Activated T-cell treated with anti-CD3 and anti-CD28 coated beads for 1 hour (primary cell): ENCODE data around the gene USP3.
A peak's percentile ranks its signal among the peaks of the same experiment; 100 is the strongest.
"Not testable (repeated sequence)": the region's sequence is repeated elsewhere in the genome, so short reads cannot be mapped to it uniquely, and the experiment has no call there.

ENCODE experiments used
- DNase-seq: peaks from one replicate; pipeline ENCODE4 v3.0.0-alpha.2; 2020; ENCODE audit warnings: low read depth

USP3 gene

DNA sequence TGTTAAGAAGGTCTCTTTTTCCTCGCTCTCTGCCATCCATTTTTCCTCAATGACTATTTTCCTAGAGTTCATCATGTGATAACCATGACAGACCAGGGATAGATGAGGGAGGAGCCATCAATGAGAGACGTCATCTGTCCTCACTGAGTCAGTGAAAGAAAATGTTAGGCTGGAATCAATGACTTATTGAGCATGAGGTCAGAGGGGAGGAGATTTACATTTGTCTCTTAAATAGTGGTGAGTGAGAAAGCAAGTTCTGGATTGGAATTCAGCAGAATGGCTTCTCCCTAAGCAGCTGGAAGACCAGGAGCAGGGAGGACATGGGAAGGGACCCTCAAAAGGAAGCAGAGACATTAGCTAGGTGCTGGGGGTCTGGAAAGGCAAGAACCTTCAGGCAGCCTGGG lies 28.2 kb upstream of the USP3 start:
- no peak for DNase-seq

DNA sequence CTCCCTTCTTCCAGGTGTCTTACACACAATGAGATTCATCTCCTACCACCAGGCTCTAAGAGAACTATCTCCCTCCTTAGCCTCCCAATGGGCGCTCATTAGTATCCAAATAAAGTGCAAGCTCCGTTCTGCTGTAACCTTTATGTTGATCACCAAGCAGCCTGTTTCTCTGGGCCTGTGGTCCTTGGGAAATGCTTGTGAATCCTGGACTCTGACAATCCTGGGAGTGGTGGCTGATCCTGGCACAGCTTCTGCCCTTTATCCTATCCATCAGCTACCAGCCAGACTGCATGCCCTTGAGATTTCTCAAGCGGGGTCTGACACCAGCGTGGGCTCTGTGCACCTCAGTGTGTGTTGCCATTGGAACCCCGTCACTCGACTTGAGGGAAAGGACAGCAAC lies 26.1 kb upstream of the USP3 start:
- DNase-seq: no peak

DNA sequence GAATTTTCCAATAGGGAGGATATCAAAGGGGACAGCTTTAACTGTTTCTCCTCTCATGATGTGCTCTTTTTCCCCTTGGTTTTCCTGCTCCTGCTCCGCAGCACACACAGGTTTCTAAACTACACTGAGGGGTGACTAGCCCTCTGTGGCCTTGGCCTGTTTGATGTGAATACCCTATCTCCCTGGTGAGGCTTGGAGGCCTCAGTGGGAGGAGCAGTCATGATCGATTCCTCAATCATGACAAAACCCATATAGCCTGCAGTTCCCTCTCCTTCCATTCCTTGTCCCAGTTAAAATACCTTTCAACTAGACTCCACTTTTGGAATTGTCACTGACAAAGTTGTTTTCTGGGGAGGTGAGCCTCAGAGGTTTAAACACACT lies 24.0 kb upstream of the USP3 start:
- DNase-seq: no peak

DNA sequence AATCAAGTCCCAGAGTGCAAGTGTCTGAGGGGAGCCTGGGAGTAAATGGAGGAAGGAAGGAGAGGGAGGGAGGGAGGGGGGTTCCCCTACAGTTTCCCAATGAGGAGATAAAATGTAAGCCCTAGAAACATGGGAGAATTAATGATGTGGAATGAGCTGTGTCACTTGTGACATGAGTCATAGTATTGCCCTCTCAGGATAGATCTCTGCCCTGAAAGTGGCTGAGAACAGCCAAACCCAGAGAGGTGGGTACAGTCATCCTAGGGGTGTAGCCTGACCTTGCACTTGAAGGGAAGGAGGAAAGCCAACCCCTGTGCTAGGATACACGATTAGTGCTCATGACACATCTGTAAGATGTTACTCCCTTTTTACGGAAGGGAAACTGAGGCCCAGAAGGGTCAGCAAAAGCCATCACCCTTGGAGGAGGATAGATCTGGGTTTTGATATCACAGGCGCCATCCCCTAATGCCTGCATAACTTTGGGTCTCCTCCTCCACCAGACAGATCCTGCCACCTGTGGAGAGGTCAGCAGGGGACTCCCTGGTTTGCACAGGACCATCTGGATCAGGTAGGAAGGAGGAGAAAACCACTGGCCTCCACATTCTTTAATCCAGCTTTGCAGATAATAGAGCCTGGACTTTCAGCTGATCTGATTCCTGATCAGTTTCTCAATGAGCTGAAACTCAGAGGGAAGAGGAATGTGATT lies 23.1 kb upstream of the USP3 start:
- no peak for DNase-seq

DNA sequence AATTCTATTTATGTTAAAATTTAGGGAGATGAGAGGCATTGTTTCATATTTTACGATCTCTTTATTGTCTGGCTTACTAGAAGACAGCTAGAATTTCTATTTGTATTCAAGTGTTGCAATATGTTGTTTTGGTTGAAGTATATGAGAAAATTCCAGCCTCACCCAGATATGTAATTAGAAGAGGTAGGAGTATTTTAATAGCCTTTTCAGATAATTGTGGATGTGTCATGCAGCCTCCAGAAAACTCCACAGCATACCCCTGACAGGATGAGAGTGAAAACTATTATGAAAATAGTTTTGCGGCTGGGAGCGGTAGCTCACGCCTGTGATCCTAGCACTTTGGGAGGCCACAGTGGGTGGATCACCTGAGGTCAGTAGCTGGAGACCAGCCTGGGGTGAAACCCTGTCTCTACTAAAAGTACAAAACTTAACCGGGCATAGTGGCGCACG lies 21.5 kb upstream of the USP3 start:
- DNase-seq: no peak

DNA sequence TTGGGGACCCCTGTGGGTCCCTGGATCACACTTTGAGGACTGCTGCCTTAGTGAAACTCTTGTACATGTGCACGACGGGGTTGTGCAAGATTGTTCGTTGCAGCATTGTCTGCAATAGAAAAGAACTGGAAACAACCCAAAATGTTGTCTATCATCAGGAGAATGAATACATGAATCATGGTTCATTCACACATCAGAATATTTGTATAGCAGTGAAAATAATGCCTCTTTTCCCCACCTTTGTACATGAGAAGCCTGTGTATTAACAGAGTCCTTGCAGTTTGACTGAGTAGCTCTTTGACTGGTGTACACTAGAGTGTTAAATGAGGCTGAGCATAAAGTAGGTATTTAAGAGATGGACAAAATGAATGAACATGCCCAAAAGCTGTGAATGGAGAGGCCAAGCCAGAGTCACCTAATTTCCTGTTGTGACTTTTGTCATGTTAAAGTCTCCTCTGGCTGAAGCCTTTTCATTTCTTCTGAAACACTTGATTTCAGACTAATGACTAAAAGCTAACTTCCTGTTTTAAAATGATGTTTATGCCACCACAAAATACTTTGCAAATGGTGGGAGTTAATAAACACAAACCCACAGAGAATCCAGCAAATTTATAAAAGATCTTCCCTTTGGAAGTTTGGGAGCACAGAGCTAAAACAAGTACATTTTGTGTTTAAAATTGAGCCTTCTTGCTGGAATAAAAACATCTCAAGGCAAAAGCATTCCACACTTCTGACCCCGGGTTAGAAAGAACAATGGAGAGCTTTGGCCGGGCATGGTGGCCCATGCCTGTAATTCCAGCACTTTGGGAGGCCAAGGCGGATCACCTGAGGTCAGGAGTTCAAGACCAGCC lies 20.6 kb upstream of the USP3 start:
- DNase-seq: no peak

DNA sequence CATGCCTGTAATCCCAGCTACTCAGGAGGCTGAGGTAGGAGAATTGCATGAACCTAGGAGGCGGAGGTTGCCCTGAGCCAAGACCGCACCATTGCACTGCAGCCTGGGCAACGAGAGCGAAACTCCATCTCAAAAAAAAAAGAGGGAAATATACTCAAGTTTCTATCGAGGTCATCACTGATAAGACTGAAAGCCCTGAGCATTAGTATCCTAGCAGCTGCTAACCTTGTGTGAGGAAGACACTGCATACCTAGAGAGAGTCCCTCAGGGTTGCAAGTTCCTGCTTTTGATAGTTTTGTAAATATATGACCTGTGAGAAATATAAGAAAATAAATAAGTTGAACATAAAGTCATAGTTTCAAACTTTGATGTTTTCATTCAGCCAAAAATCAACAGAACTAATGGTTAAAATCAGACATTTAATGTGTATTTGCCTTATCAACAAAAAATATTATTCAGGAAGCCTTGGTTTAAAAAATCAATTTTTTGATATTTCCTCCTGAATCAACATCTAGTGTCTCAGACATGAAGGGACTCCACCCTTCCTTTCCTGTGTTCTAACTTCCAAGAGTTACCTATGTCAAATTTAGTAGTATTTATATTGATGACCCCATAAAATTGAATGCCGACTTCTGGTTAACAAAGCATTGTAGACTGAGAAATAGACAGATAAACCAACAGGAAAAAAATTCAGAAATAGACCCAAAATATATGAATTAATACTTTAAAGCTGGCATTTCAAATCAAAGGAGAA lies 19.8 kb upstream of the USP3 start:
- no peak for DNase-seq

DNA sequence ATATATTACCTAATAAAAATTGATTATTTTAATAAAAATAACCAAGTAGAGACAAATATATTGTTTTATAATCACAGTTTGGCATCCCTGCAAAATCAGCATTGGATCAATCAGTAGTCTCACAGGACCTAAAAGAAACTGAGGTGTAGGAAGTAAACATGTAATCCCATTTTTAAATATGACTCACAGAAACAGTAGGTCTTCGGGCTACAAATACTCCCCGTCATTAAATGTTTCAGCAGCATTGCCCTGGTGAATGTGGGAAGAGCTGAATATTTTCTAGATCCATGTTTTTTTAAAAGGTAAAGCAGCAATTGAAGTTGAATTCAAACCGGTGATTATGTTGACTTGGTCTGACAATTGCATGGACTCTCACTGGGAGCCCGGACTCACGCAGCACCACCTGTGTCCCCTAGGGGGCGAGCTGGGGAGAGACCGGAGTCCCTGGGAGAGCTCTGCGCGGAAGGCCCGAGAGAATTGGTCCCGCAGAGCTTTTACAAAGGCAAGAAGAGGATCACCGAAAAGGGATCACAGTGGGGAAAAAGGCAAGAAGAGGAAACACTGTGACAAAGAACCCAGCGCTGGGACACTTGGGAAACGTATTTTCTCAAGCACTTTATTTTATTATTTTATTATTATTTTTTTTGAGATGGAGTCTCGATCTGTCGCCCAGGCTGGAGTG lies 17.2 kb upstream of the USP3 start:
- peak; percentile 89 for DNase-seq

DNA sequence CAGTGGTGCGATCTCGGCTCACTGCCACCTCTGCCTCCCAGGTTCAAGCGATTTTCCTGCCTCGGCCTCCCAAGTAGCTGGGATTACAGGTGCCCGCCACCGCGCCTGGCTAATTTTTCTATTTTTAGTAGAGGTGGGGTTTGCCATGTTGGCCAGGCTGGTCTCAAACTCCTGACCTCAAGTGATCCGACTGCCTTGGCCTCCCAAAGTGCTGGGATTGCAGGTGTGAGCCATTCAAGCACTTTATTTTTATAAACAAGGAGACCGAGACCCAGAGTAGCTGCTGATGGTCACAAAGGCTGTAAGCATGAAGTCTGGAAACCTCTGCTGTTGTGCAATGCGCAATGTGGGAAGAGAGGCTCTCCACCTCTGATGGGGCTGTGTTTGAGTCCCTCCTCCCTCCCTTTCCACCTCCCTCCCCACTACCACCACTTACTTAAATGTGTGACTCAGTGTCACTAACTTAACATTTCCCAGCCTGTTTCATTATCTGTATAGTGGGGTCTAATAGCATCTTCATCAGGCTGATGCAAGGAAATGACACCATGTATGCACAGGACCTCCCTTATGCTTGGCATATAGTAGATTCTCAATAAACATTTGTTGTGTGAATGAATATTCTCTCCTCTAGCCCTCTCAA lies 16.5 kb upstream of the USP3 start:
- not testable (repeated sequence) for DNase-seq

DNA sequence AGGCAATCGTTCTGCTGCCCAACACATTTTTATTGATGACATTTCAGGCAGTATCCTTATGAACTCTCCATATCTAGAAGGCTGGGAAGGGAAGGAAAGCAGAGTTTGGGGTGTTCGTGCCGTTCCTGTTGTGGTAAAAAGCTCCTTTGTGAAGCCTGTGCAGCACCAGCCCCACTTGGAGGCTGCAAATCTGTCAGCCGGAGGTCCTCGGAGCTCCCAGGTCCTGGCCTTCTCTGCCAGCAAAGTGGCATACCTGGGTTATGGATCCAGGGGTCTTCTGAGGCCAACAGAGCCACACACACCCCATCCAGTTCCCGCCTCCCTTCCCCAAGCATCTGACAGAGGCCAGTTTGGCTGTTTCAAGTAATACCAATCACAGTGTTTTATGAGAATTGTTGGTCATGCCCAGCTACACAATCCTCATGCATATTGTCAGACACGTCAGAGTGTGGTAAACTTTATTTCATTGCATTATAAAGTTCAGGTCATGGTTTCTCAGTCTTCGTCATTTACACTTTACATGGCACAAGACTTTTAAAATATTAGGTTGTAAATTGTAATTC lies 15.9 kb upstream of the USP3 start:
- DNase-seq: no peak

DNA sequence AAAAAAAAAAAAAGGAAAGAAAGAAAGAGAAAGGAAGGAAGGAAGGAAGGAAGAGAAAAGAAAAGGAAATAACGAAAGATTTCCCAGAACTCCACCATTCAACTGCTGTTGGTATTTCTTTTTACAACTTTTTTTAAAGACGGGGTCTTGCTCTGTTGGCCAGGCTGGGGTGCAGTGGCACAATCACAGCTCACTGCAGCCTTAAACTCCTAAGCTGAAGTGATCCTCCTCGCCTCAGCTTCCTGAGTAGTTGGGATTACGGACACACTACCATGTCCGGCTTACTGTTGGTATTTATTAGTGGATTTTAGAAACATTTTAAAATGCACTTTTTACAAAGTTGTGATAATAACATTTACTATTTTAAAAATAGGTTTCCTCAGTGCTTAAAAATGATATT lies 15.0 kb upstream of the USP3 start:
- no peak for DNase-seq

DNA sequence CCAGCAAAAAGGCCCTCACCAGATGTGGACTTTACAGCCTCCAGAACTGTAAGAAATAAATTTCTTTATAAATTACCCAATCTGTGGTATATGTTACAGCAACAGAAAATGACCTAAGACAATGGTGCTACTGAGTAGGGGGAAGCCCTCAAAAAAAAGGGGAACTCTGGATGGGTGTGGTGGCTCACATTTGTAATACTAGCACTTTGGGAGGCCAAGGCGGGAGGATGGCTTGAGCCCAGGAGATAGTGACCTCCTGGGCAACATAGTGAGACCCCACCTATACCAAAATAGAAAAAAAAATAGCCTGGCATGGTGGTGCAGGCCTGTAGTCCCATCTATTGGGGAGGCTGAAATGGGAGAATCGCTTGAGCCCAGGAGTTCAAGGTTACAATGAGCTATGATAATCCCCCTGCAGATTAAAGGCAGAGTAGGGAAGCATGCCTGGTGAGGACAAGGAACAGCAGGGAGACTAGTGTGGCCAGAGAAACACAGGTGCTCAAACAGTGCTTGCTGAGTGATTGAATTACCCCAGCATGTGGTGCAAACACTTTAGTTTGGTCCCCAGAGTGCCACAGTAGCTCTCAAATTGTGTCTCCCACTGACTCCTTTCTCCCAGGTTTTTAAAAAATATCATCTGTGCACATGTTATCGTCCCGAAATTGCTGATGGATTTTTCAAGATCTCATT lies 13.9 kb upstream of the USP3 start:
- no peak for DNase-seq

DNA sequence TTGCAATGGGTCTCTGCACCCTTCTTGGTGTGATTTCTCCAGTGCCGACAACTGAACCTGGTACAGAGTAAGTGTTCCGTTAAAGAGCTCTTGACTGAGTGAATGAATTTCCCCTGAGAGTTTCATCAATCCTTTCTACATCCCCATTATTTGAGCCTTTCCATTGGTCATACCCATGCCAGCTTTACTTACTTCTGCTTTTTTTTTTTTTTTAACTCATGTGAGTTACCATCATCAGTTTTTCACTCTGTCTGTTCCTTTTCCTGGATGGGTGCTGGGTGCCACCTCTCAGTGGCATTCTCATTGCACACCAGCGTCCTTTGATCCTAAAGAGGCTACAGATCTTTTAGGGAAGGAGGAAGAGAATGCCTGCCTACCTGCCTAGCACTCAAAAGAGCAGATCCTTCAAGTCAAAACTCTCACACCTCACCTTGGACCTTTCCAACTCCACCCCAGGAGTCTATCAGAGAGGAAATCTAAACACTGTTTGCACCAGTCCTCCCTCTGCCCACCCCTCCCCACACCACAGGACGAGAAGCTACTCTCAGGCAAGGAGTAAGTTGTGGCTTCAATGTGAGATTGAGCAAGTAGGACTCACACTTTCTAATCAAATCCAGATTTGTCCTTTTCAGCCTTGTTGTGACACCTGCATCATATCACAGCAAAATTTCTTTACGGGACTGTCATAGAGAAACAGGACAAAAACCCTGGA lies 13.1 kb upstream of the USP3 start:
- no peak for DNase-seq

DNA sequence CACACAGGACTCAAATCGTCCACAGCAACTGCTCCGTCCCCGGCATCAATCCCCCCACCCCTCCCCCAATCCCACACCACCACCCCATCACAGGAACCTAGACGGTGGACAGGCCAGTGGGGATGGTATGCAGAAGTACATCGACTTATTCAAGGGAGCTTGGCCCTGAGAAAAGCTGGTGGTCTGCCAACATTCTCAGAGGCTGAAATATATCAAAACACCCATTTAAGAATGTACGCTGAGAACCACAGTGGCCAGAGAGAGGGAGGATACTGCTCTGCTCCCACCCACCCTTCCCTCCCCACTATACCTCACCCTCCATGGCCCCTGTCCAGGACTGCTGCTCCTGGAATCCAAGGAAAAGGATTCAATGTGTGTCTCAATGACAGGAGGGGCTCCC lies 12.4 kb upstream of the USP3 start:
- DNase-seq: no peak

DNA sequence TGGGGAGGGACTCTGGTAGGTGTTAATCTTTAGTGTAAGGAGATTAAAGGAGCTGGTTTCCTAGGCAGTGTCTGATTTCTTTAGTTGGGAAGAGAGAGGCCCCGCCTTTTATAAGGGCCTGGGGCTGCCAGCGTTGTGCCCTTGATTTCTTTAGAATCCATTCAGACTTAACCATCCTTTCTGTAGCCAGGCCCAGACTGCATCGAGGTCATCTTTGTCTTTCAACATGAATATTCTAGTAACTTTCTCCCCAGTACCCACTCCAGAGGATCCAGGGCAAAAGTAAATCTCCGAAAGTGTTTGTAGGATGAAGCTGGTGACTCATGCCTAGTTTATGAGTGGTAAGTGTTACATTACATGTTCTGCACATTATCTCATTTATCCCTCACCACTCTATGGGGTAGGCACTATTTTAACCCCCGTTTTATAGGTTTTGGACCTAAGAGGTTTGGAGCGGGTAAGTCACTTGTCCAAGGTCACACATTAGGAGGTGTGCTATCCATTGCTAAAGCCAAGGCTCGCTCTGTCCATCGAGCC lies 11.8 kb upstream of the USP3 start:
- no peak for DNase-seq

DNA sequence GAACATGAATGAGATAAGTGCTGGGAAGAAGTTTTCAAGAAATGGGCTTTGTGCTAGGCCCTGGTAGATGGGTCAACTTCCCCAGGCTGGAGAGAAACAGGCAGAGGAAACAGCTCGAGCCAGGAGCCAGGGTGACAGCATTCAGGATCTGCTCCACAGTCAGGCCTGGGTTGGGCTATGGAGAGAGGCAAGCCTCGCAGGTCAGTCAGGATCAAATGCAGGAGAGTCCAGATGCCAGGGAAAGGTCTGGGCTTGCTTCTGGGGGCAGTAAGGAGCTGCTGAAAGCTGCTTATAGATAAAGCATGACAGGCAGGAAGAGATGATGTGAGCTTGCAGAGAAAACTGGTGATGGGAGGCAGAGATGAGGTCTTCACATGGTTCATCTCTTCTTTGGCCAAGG lies 11.0 kb upstream of the USP3 start:
- no peak for DNase-seq

DNA sequence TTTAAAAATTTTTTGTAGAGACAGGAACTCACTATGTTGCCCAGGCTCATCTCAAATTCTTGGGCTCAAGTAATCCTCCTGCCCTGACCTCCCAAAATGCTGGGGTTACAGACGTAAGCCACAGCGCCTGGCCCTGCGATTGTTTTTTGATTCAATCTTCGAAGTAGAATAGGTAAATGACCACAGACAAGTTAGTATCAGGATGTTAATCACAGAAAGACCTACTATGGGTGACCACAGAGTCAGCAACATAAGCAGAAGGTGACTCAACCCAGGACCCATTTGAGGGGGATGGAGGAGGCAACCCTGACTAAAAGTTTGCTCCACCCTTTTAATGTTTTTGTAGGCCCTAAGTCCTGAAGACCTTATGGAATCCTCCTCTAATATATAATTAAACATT lies 10.0 kb upstream of the USP3 start:
- DNase-seq: no peak

DNA sequence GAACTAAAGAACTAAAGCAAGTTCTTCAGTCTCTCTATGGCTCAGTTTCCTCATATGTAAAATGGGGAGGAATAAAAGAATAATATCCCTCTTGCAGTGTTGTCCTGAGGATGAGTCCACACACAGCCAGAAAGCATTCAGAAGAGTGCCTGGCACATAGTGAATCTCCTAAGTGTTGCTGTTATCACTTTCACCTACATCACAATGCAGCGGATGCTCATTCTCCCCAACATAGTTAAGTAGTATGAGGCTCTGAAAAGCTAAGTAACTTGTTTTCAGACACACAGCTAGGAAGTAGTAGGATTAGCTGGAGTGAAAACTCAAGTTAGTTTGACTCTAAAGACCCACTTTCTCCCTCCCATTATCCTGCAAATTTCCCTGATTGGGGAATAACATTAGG lies 9.1 kb upstream of the USP3 start:
- DNase-seq: no peak

DNA sequence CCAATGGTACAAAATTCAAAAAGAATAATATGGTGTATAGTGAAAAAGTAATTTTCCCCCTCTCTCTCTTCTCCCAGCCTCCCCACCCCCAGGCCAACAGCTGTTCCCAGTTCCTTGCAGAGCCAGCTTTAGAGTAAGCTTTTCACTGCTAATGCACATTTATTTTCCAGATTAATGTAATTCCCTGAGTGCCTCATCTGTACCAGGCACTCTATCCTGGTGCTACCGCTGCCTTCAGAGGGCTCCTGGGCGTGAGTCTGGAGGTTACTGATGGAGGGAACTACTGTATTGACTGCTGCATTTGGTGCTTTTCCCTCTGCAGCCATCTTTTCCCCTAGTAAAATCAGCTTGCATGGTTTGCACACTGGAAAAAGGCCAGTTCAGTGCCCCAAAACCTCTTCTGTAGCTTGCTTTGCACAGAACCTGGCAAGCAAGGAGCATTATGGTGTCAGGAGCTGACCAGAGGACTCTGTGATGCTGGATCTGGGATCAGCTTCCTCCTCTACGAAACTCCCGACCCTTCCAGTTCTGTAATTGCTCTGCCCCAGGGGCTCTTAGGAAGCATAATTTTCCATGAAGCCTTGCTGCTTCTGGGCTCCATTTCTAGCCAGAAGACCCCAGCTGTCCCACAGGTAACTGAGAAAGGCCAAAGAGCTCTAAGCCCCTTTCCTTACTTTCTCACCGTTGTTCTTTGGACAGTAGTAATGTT lies 8.5 kb upstream of the USP3 start:
- DNase-seq: no peak
